SK-N-SH treated with all-trans-retinoic acid at 6 μM for 48 hours (cell line): ENCODE measurements around the gene ZNF563.
"Not testable (repeated sequence)": the region's sequence is repeated elsewhere in the genome, so short reads cannot be mapped to it uniquely, and the experiment has no call there.

Experiments
- ATAC-seq: fragments of 200-7000 bp; cut with Tn5 transposase; 3 replicates; pipeline ENCODE4 v1.9.1; 2020; ENCODE audit warnings: mild to moderate bottlenecking, moderate library complexity
- ARNTL ChIP-seq: fragments of 450-650 bp; formaldehyde crosslinking; IDR thresholded peaks from 2 replicates; pipeline ENCODE4 v1.5.0; 2020; ENCODE audit warnings: low read depth, mild to moderate bottlenecking, moderate library complexity, borderline replicate concordance
- BACH2 ChIP-seq: fragments of 250-450 bp; sonication (Bioruptor Pico); IDR thresholded peaks from 2 replicates; pipeline ENCODE4 v1.9.0; 2021; ENCODE audit warnings: mild to moderate bottlenecking, borderline replicate concordance
- CSDC2 ChIP-seq: fragments of 250-450 bp; sonication (Bioruptor Pico); IDR thresholded peaks from 2 replicates; pipeline ENCODE4 v1.5.0; 2020; ENCODE audit warnings: mild to moderate bottlenecking, moderate library complexity
- ESRRG ChIP-seq: fragments of 250-450 bp; sonication (Bioruptor Pico); IDR thresholded peaks from 2 replicates; pipeline ENCODE4 v1.6.1; 2021; ENCODE audit warnings: mild to moderate bottlenecking
- ISL1 ChIP-seq: fragments of 250-450 bp; sonication (Bioruptor Pico); IDR thresholded peaks from 2 replicates; pipeline ENCODE4 v2.1.2; 2022; ENCODE audit warnings: mild to moderate bottlenecking, moderate library complexity
- OSR1 ChIP-seq: fragments of 250-450 bp; sonication (Bioruptor Pico); IDR thresholded peaks from 2 replicates; pipeline ENCODE4 v1.8.0; 2022; ENCODE audit warnings: moderate library complexity, mild to moderate bottlenecking, inconsistent platforms
- SNAI2 ChIP-seq: fragments of 250-450 bp; sonication (Bioruptor Pico); IDR thresholded peaks from 2 replicates; pipeline ENCODE4 v1.5.0; 2020; ENCODE audit warnings: mild to moderate bottlenecking, moderate library complexity
- ZC3H10 ChIP-seq: fragments of 250-450 bp; sonication (Bioruptor Pico); IDR thresholded peaks from 2 replicates; pipeline ENCODE4 v1.5.1; 2021; ENCODE audit warnings: mild to moderate bottlenecking, moderate library complexity
- ZFP3 ChIP-seq: fragments of 250-450 bp; sonication (Bioruptor Pico); IDR thresholded peaks from 2 replicates; pipeline ENCODE4 v1.5.0; 2020; ENCODE audit warnings: mild to moderate bottlenecking, moderate library complexity
- ZFP30 ChIP-seq: fragments of 450-650 bp; formaldehyde crosslinking; IDR thresholded peaks from 2 replicates; pipeline ENCODE4 v1.5.0; 2022; ENCODE audit warnings: mild to moderate bottlenecking, moderate library complexity
- ZNF70 ChIP-seq: fragments of 450-650 bp; formaldehyde crosslinking; IDR thresholded peaks from 2 replicates; pipeline ENCODE4 v1.5.0; 2020; ENCODE audit warnings: mild to moderate bottlenecking, moderate library complexity
- ZNF8 ChIP-seq: fragments of 450-650 bp; formaldehyde crosslinking; IDR thresholded peaks from 2 replicates; pipeline ENCODE4 v1.5.0; 2020; ENCODE audit warnings: mild to moderate bottlenecking, moderate library complexity
- TF ChIP-seq, protein P1 (sequence below): fragments of 250-450 bp; sonication (Bioruptor Pico); IDR thresholded peaks from 2 replicates; pipeline ENCODE4 v1.5.1; 2021; ENCODE audit warnings: mild to moderate bottlenecking, moderate library complexity
- TF ChIP-seq, protein P2 (sequence below): fragments of 250-450 bp; sonication (Bioruptor Pico); IDR thresholded peaks from 2 replicates; pipeline ENCODE4 v1.8.0; 2021; ENCODE audit warnings: low read depth, mild to moderate bottlenecking, moderate library complexity, borderline replicate concordance
- TF ChIP-seq, protein P3 (sequence below): fragments of 250-450 bp; sonication (Bioruptor Pico); IDR thresholded peaks from 2 replicates; pipeline ENCODE4 v1.5.0; 2020; ENCODE audit warnings: mild to moderate bottlenecking, moderate library complexity

Gene ZNF563

DNA sequence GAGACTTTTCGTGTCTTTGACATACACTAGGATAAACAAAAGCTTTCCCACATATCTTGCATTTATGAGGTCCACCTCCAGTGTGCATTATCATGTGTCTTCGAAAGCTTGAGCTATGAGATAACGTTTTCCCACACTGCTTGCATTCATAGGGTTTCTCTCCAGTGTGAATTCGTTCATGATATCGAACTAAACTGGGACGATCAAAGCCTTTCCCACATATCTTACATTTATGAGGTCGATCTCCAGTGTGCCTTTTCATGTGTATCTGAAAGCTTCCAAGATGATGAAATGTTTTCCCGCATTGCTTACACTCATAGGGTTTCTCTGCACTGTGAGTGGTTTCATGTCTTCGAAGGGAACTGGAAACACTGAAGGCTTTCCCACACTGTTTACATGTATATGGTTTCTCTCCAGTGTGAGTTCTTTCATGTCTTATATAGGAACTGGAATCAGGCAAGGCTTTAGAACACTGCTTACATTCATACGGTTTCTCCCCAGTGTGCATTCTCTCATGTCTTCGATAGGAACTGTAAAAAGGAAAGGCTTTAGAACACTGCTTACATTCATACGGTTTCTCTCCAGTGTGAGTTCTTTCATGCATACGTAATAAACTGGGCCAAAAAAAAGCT is 14.5 kb downstream of the ZNF563 start (continued):
- TF ChIP-seq ZFP3 (CRISPR knock-in tag) (no peak), ESRRG (CRISPR knock-in tag) (no peak), ARNTL (CRISPR knock-in tag) (no peak)
- TF ChIP-seq, protein P1, sequence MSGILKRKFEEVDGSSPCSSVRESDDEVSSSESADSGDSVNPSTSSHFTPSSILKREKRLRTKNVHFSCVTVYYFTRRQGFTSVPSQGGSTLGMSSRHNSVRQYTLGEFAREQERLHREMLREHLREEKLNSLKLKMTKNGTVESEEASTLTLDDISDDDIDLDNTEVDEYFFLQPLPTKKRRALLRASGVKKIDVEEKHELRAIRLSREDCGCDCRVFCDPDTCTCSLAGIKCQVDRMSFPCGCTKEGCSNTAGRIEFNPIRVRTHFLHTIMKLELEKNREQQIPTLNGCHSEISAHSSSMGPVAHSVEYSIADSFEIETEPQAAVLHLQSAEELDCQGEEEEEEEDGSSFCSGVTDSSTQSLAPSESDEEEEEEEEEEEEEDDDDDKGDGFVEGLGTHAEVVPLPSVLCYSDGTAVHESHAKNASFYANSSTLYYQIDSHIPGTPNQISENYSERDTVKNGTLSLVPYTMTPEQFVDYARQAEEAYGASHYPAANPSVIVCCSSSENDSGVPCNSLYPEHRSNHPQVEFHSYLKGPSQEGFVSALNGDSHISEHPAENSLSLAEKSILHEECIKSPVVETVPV (CRISPR knock-in tag), result no peak

DNA sequence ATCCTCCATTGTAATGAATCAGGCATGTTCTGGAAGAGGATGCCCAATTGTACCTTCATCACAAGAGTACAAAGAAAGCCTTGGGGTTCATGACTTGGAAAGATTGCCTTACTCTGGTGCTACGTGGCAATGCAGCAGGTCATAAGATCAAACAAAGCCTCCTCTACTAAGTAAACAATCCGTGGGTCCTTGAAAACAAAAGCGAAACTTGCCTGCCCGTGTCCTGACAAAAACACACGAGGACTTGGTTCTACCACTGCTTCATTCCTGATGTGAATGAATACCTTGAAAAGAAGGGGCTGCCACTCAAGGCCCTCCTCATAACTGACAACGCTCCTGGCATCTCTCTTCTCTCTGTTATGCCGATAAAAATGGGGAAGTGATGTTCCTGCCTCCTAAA is 18.9 kb downstream of the ZNF563 start:
- TF ChIP-seq, protein P2, sequence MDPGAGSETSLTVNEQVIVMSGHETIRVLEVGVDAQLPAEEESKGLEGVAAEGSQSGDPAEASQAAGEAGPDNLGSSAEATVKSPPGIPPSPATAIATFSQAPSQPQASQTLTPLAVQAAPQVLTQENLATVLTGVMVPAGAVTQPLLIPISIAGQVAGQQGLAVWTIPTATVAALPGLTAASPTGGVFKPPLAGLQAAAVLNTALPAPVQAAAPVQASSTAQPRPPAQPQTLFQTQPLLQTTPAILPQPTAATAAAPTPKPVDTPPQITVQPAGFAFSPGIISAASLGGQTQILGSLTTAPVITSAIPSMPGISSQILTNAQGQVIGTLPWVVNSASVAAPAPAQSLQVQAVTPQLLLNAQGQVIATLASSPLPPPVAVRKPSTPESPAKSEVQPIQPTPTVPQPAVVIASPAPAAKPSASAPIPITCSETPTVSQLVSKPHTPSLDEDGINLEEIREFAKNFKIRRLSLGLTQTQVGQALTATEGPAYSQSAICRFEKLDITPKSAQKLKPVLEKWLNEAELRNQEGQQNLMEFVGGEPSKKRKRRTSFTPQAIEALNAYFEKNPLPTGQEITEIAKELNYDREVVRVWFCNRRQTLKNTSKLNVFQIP (CRISPR knock-in tag), result no peak
- TF ChIP-seq, protein P3, sequence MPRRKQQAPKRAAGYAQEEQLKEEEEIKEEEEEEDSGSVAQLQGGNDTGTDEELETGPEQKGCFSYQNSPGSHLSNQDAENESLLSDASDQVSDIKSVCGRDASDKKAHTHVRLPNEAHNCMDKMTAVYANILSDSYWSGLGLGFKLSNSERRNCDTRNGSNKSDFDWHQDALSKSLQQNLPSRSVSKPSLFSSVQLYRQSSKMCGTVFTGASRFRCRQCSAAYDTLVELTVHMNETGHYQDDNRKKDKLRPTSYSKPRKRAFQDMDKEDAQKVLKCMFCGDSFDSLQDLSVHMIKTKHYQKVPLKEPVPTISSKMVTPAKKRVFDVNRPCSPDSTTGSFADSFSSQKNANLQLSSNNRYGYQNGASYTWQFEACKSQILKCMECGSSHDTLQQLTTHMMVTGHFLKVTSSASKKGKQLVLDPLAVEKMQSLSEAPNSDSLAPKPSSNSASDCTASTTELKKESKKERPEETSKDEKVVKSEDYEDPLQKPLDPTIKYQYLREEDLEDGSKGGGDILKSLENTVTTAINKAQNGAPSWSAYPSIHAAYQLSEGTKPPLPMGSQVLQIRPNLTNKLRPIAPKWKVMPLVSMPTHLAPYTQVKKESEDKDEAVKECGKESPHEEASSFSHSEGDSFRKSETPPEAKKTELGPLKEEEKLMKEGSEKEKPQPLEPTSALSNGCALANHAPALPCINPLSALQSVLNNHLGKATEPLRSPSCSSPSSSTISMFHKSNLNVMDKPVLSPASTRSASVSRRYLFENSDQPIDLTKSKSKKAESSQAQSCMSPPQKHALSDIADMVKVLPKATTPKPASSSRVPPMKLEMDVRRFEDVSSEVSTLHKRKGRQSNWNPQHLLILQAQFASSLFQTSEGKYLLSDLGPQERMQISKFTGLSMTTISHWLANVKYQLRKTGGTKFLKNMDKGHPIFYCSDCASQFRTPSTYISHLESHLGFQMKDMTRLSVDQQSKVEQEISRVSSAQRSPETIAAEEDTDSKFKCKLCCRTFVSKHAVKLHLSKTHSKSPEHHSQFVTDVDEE (CRISPR knock-in tag), result no peak
- TF ChIP-seq ZNF70 (no peak), ZC3H10 (CRISPR knock-in tag) (no peak), ZFP30 (no peak), CSDC2 (CRISPR knock-in tag) (no peak), ISL1 (CRISPR knock-in tag) (no peak), OSR1 (CRISPR knock-in tag) (no peak)
- TF ChIP-seq, protein P1 (CRISPR knock-in tag), result no peak
- ATAC-seq, result no peak

DNA sequence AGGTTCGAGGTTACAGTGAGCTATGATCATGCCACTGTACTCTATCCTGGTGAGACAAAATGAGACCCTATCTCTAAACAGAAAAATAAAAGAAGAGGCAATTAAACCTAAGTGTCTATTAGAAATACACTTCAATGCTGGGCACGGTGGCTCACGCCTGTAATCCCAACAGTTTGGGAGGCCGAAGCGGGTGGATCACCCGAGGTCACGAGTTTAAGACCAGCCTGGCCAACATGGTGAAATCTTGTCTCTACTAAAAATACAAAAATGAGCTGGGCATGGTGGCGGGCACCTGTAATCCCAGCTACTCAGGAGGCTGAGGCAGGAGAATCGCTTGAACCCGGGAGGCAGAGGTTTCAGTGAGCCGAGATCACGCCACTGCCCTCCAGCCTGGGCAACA is 24.5 kb downstream of the ZNF563 start:
- not testable (repeated sequence) for ATAC-seq

DNA sequence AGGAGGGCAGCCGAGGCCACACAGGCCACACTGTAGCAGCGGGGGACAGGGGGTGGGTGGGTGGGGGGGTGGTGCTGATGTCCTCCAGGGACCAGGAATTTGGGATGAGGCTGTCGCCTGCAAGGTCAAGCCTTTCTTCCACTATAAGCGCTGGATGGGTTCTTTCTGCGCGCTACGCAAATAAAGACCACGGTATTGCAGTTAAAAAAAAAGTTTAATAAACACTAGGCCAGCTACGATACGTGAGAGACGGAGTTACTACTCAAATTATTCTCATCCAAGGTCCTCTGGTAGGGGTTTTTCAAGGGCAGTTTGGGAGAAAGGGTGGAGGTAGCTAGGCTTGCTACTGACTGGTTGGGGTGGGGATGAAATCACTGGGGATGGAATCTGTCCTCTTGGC is 38.2 kb downstream of the ZNF563 start:
- no peak for ATAC-seq
- TF ChIP-seq SNAI2 (CRISPR knock-in tag), result no peak
- TF ChIP-seq, protein P1 (CRISPR knock-in tag), result no peak
- no peak for TF ChIP-seq ARNTL (CRISPR knock-in tag)
- no peak for TF ChIP-seq BACH2 (CRISPR knock-in tag)
- TF ChIP-seq, protein P3 (CRISPR knock-in tag), result no peak
- no peak for TF ChIP-seq ZNF8 (CRISPR knock-in tag)
